ENCODE measurements around the gene ADAP1.

Gene ADAP1

DNA sequence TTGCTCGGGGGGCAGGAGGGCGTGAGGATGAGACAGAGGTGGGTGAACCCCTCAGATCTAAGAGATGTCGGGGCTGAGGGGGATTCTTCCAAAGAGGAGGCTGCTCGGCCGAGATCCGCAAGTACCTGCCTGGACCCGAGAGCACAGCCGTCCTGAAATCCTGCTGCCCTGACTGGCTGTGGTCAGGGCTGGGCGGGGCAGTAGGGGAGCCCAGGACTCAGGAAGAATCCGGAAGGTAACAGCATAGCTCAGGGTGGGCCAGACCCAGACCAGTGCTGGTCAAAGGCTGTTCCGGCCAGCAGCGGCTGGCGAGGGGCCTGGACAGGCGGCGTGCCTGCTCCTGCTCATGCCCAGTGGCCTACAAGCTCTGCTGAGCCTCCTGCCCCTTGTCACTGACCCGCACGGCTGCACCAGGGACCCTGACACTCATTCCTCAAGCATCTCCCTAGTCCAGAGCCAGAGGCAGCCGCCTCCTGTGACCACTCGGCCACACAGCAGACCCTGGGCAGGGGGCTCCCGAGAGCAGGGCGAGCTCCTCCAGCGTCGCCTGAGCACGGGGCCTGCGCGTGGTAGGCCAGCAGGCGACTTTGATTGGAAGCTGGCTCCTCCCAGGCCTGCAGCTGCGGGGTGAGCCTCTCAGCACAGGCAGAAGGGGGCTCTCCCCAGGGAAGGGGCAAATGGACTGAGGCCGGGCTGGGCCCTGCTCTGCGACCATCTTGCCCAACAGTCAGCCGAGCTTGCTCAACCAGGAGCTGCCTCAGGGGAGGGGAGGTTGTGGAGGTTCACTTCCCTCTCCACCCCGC, 3.1 kb upstream of the ADAP1 start:
- Histone ChIP-seq H3K9me3 (replicated peaks in 1 of 11) (no peaks in the 10 kb centered on the region), H4K20me1 (peaks cover 0 to 15% (median under 1%) of the 10 kb centered on the region in 11 experiments; a peak in 8 of 22 replicates), H3K4me1 (peaks cover 89 to 93% (median 92%) of the 10 kb centered on the region in 10 experiments), H3K4me2 (peak overlapping the region; percentile 89 to 98 (median 95)), H3K4me3 (peak overlapping the region in 4 of 10 experiments; percentile 15 to 39 (median 30); a peak in 6 of 20 replicates), H3K27me3 (peaks cover 0 to 19% (median 0%) of the 10 kb centered on the region in 11 experiments; a peak in 9 of 22 replicates), H3K9ac (peak overlapping the region; percentile 59 to 81 (median 75); a peak in 21 of 22 replicates), H3K27ac (peak overlapping the region in 10 of 11 experiments; percentile 74 to 93 (median 88); a peak in 21 of 22 replicates), H3K36me3 (peaks cover 0 to 4% (median 0%) of the 10 kb centered on the region in 11 experiments; a peak in 1 of 22 replicates)
- peak; percentile 84 to 97 (median 94) for TF ChIP-seq Cebpa-rat (IDR thresholded peaks at IDR 0.05)

DNA sequence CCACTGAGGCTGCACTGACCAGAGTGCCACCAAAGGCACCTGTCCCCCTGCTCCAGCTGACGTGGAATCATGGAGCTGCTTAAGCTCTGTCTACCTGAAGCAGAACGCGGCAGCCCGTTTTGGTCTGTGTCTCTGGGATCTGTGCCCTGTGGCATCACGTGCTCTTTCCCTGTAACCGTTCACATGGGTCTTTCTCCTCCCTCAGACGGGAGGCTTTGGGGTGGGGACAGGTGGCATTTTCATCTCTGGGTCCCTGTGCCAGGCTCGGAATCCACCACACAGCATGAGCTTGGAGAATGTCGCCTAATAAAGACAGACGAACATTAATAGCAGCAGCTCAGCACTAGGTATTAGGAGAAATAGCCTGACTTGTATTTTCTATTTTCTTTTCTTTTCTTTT, 1.6 kb upstream of the ADAP1 start:
- peak overlapping the region in 9 of 11 experiments; percentile 13 to 93 (median 76); a peak in 14 of 22 replicates for H3K27ac ChIP-seq
- H3K36me3 ChIP-seq = peaks cover 0 to 16% (median 0%) of the 10 kb centered on the region in 11 experiments; a peak in 6 of 22 replicates
- peak overlapping the region in 2 of 10 experiments; percentile 94 to 96; a peak in 1 of 20 replicates for H3K4me3 ChIP-seq
- peak overlapping the region; percentile 89 to 98 (median 95) for H3K4me2 ChIP-seq
- H3K27me3 ChIP-seq = peaks cover 0 to 6% (median 0%) of the 10 kb centered on the region in 11 experiments; a peak in 2 of 22 replicates
- H3K4me1 ChIP-seq = peaks cover 84 to 92% (median 88%) of the 10 kb centered on the region in 10 experiments
- peaks cover 0 to 18% (median 4%) of the 10 kb centered on the region in 11 experiments; a peak in 8 of 22 replicates for H4K20me1 ChIP-seq
- no peak for TF ChIP-seq Cebpa-rat (IDR thresholded peaks at IDR 0.05)
- no peaks in the 10 kb centered on the region for H3K9me3 ChIP-seq (replicated peaks in 1 of 11)
- peak overlapping the region in 8 of 11 experiments; percentile 5 to 95 (median 25); a peak in 7 of 22 replicates for H3K9ac ChIP-seq

DNA sequence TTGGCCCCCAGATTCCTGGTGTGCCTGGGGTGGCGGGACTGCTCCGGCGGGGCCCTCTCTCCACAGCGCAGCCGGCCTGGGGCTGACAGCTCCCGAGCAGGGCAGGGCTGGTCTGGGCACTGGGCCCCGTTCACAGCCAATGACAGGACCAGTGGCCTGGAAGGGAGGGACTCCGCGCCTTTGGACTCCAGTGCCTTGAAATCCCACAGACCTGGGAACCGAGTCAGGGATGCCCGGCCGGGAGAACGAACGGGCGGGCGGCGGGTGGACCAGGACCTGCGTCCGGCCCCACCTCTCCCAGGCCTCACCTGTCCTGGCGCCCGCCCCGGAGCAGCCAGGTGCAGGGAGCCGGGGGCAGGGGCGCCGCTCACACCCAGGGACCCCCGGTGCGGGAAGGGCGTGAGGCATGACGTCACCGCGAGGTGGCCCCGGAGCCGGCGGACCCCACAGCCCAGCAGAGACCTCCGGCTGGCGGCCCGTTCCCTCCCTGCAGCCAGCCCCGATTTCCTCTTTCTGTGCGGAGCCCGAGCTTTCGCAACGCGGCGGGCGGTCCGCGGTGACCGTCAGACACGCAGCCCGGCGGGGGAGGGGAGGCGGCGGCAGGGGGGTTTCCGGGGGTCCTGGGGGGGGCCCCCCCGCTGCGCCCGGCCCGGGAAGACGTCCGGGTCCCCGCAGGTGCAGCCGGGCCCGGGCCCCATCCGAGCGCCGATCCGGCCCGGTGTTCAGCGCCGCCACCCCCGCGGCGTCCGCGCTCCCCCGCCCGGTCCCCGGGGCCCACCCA, 743 bp downstream of the ADAP1 start:
- Histone ChIP-seq H4K20me1 (peaks cover 12 to 33% (median 16%) of the 10 kb centered on the region in 11 experiments; a peak in 18 of 22 replicates), H3K4me1 (peaks cover 82 to 92% (median 88%) of the 10 kb centered on the region in 10 experiments), H3K4me2 (peak overlapping the region; percentile 88 to 100 (median 99)), H3K27me3 (no peaks in the 10 kb centered on the region), H3K4me3 (peak overlapping the region; percentile 69 to 98 (median 84)), H3K36me3 (peaks cover 0 to 30% (median 13%) of the 10 kb centered on the region in 11 experiments; a peak in 17 of 22 replicates), H3K9ac (peak overlapping the region; percentile 79 to 95 (median 92)), H3K9me3 (replicated peaks in 1 of 11) (no peaks in the 10 kb centered on the region), H3K27ac (peak overlapping the region; percentile 85 to 95 (median 92))
- TF ChIP-seq Cebpa-rat (IDR thresholded peaks at IDR 0.05) = peak in 5 of 11 experiments; percentile 18 to 59 (median 48); a peak in 4 of 22 replicates

DNA sequence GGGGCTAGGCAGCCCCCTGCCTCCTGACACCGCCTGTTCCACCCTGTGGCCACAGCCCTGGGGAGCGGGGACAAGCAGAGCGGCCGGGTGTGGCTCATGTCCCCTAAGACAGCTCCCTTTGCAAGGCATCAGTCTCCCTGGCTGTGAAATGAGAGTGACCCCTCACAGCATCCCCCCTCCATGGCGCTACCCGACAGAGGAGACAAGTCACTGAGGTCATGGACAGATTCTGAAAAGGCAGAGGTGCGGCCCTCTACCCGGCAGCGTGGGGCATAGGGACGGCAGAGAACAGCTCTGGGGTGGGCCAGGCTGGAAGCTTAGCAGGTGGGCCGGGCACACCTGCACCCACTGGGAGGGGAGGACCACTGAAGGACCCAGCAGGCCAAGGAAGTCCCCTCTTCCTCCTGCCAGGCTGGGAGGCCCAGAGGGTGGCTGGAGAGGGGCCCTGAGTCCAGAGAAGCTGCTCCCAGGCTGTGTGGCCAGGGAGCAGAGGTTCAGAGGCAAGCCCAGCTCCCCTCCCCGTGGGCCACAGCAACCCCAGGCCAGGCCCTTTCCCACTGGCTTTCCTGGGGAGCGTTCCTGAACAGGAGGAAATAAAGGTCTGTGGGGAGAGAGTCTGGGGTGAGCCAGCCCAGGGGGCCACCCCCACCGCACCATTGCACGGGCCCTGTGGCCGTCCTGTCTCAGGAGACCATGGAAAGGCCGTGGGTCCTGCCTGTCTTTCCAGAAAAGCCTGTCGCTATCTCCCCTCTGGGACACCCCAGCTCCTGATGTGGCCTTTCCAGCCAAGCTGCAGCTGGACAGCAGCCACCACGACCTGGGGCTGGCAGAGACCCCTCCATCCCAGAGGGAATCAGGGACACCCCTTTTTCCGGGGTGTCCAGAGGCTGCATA, 1.7 kb downstream of the ADAP1 start:
- Histone ChIP-seq H3K36me3 (peaks cover 0 to 39% (median 14%) of the 10 kb centered on the region in 11 experiments; a peak in 17 of 22 replicates), H4K20me1 (peaks cover 21 to 42% (median 26%) of the 10 kb centered on the region in 11 experiments; a peak in 18 of 22 replicates), H3K9me3 (replicated peaks in 1 of 11) (no peaks in the 10 kb centered on the region), H3K4me3 (peak overlapping the region; percentile 69 to 98 (median 84)), H3K27ac (peak overlapping the region; percentile 85 to 95 (median 92)), H3K4me1 (peaks cover 73 to 91% (median 84%) of the 10 kb centered on the region in 10 experiments), H3K9ac (peak overlapping the region; percentile 79 to 95 (median 92)), H3K4me2 (peak overlapping the region; percentile 88 to 100 (median 99)), H3K27me3 (no peaks in the 10 kb centered on the region)
- no peak for TF ChIP-seq Cebpa-rat (IDR thresholded peaks at IDR 0.05)

DNA sequence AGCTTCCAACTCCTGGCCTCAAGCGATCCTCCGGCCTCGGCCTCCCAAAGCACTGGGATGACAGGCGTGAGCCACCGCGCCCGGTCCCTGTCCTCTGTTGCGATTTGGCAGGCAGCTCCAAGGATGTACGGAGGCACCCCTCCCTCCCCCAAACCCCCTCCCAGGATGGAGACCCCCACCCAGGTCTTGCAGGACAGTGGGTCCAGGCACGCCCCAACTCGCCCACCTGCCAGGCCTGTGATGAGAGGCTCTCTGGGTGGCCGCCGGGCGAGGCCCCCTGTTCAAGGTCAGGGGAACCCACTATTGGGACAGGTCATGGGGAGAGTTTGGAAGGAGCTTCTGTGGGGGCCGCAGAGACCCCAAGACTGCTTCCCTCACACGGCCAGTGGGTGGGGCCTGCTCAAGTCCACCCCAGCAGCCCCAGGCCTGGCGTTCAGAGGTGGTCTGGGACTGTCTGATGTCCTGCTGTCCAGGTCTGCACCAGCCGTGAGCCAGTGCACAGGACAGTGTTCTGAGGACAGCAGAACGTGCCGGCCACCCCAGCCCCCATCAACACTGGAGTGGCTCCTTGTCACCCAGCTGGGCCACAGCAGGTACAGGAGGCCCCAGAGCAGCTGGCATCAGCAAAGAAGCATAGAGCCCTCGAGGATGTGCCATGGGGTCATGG, 2.5 kb downstream of the ADAP1 start:
- peaks cover 65 to 89% (median 76%) of the 10 kb centered on the region in 10 experiments for H3K4me1 ChIP-seq
- peak overlapping the region in 10 of 11 experiments; percentile 85 to 95 (median 92); a peak in 19 of 22 replicates for H3K27ac ChIP-seq
- peak overlapping the region in 9 of 10 experiments; percentile 69 to 98 (median 87); a peak in 14 of 20 replicates for H3K4me3 ChIP-seq
- no peaks in the 10 kb centered on the region for H3K27me3 ChIP-seq
- peaks cover 0 to 47% (median 18%) of the 10 kb centered on the region in 11 experiments; a peak in 18 of 22 replicates for H3K36me3 ChIP-seq
- H3K9me3 ChIP-seq (replicated peaks in 1 of 11) = no peaks in the 10 kb centered on the region
- TF ChIP-seq Cebpa-rat (IDR thresholded peaks at IDR 0.05) = no peak
- H4K20me1 ChIP-seq = peaks cover 21 to 50% (median 32%) of the 10 kb centered on the region in 11 experiments; a peak in 18 of 22 replicates
- peak overlapping the region; percentile 79 to 95 (median 92); a peak in 18 of 22 replicates for H3K9ac ChIP-seq
- peak overlapping the region; percentile 88 to 100 (median 99) for H3K4me2 ChIP-seq

DNA sequence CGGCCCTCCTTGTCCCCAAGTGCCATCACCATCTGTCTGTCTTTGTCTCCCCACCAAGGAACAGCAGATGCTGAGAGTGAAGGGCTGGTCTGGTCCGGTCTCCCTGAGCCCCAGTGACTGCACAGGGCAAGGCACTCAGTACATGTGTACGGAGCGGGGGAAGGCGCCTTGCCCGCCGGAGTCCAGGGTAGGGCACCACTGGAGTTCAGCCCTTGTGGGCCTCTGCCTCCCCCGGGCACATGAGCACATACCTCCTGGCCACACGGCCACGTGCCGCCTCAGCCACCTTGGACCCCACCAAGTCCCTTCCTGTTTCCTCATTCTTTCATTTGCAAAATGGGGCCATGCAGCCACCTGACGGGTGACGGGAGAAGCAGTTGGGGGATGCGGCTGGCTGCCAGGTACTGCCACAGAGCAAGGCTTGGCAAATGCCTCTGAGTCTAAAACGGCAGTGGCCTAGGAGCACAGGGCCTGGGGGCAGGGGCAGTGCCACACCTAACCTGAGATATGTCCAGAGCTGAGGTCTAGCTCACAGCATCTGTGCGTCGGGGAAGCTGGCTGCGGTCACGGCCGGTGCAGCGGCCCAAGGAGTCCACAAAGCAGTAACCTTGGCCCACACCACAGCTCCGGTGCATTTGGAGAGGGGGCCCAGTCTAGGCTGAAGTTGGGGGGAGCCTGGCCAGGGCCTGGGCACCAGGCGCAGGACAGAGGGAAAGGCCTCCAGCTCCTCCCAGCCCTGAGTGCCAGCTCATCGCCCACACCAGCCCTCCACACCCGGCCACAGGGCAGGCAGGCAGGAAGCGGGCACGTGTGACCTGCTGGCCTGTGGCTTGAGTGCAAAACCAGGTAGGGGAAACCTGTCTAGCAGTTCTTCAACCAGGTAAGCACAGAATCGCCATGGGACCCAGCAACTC, 5.2 kb downstream of the ADAP1 start:
- H3K36me3 ChIP-seq = peaks cover 6 to 69% (median 31%) of the 10 kb centered on the region in 11 experiments; a peak in 21 of 22 replicates
- no peak for TF ChIP-seq Cebpa-rat (IDR thresholded peaks at IDR 0.05)
- H3K9ac ChIP-seq = peak overlapping the region in 10 of 11 experiments; percentile 13 to 66 (median 40); a peak in 15 of 22 replicates
- H3K9me3 ChIP-seq (replicated peaks in 1 of 11) = peaks cover 0 to 16% (median 0%) of the 10 kb centered on the region in 11 experiments; a peak in 5 of 22 replicates
- peaks cover 41 to 92% (median 57%) of the 10 kb centered on the region in 10 experiments for H3K4me1 ChIP-seq
- H3K4me3 ChIP-seq = peak overlapping the region in 2 of 10 experiments; percentile 9 to 29; a peak in 2 of 20 replicates
- H4K20me1 ChIP-seq = peaks cover 30 to 71% (median 51%) of the 10 kb centered on the region in 11 experiments; a peak in 21 of 22 replicates
- H3K27ac ChIP-seq = peak overlapping the region; percentile 5 to 61 (median 37); a peak in 18 of 22 replicates
- peaks cover 0 to 7% (median 0%) of the 10 kb centered on the region in 11 experiments; a peak in 2 of 22 replicates for H3K27me3 ChIP-seq
- H3K4me2 ChIP-seq = peak overlapping the region; percentile 42 to 100 (median 71)

All from BLaER1 treated with 17β-estradiol and CSF1 and Interleukin-3, amounts not matched to agents 10 nM and 100 nM (cell line).